HEK293 (cell line): ENCODE measurements around the gene GJD3.

Source experiments
- BCL11A ChIP-seq: fragments of 450-650 bp; formaldehyde crosslinking; IDR thresholded peaks from 2 replicates; pipeline ENCODE4 v1.5.1; 2016; ENCODE audit warnings: low read depth, missing biosample characterization, missing genetic modification characterization
- GFI1B ChIP-seq: fragments of 450-650 bp; formaldehyde crosslinking; IDR thresholded peaks from 2 replicates; pipeline ENCODE4 v1.5.1; 2016; ENCODE audit warnings: missing biosample characterization, missing genetic modification characterization
- GLI4 ChIP-seq: fragments of 450-650 bp; formaldehyde crosslinking; IDR thresholded peaks from 2 replicates; pipeline ENCODE4 v1.5.1; 2016; ENCODE audit warnings: missing biosample characterization, missing genetic modification characterization
- INSM2 ChIP-seq: fragments of 450-650 bp; formaldehyde crosslinking; IDR thresholded peaks from 2 replicates; pipeline ENCODE4 v1.5.1; 2016; ENCODE audit warnings: missing biosample characterization, missing genetic modification characterization
- KLF10 ChIP-seq: fragments of 450-650 bp; IDR thresholded peaks from 2 replicates; pipeline ENCODE4 v1.5.1; 2018; ENCODE audit warnings: missing biosample characterization, mild to moderate bottlenecking, missing genetic modification characterization
- KLF7 ChIP-seq: fragments of 450-650 bp; formaldehyde crosslinking; IDR thresholded peaks from 2 replicates; pipeline ENCODE4 v1.5.1; 2016; ENCODE audit warnings: missing biosample characterization, missing genetic modification characterization, borderline replicate concordance
- SP3 ChIP-seq: fragments of 450-650 bp; formaldehyde crosslinking; IDR thresholded peaks from 2 replicates; pipeline ENCODE4 v1.5.1; 2016; ENCODE audit warnings: missing biosample characterization, missing genetic modification characterization
- YY2 ChIP-seq: fragments of 450-650 bp; formaldehyde crosslinking; IDR thresholded peaks from 2 replicates; pipeline ENCODE4 v1.5.1; 2016; ENCODE audit warnings: missing biosample characterization, missing genetic modification characterization
- ZEB2 ChIP-seq: fragments of 450-650 bp; formaldehyde crosslinking; IDR thresholded peaks from 2 replicates; pipeline ENCODE4 v1.5.1; 2016; ENCODE audit warnings: missing biosample characterization, missing genetic modification characterization
- ZIC2 ChIP-seq: fragments of 450-650 bp; formaldehyde crosslinking; IDR thresholded peaks from 2 replicates; pipeline ENCODE4 v1.5.1; 2016; ENCODE audit warnings: missing biosample characterization, missing genetic modification characterization
- ZNF10 ChIP-seq: fragments of 450-650 bp; formaldehyde crosslinking; IDR thresholded peaks from 2 replicates; pipeline ENCODE4 v1.5.1; 2017; ENCODE audit warnings: missing biosample characterization, missing genetic modification characterization
- ZNF114 ChIP-seq: fragments of 450-650 bp; formaldehyde crosslinking; IDR thresholded peaks from 2 replicates; pipeline ENCODE4 v1.5.0; 2017; ENCODE audit warnings: missing biosample characterization, missing genetic modification characterization
- ZNF121 ChIP-seq: fragments of 450-650 bp; formaldehyde crosslinking; IDR thresholded peaks from 2 replicates; pipeline ENCODE4 v1.5.1; 2016; ENCODE audit warnings: missing biosample characterization, missing genetic modification characterization
- ZNF16 ChIP-seq: fragments of 450-650 bp; formaldehyde crosslinking; IDR thresholded peaks from 2 replicates; pipeline ENCODE4 v1.5.1; 2016; ENCODE audit warnings: low read depth, missing biosample characterization, missing genetic modification characterization
- ZNF24 ChIP-seq: fragments of 450-650 bp; formaldehyde crosslinking; IDR thresholded peaks from 2 replicates; pipeline ENCODE4 v1.5.1; 2016; ENCODE audit warnings: missing biosample characterization, missing genetic modification characterization
- ZNF280D ChIP-seq: fragments of 450-650 bp; formaldehyde crosslinking; IDR thresholded peaks from 2 replicates; pipeline ENCODE4 v1.5.1; 2016; ENCODE audit warnings: missing biosample characterization, missing genetic modification characterization
- ZNF292 ChIP-seq: fragments of 450-650 bp; formaldehyde crosslinking; IDR thresholded peaks from 2 replicates; pipeline ENCODE4 v1.5.1; 2016; ENCODE audit warnings: low read depth, missing biosample characterization, missing genetic modification characterization, borderline replicate concordance
- ZNF324 ChIP-seq: fragments of 450-650 bp; formaldehyde crosslinking; IDR thresholded peaks from 2 replicates; pipeline ENCODE4 v1.5.1; 2016; ENCODE audit warnings: missing biosample characterization, missing genetic modification characterization
- ZNF37A ChIP-seq: fragments of 450-650 bp; IDR thresholded peaks from 2 replicates; pipeline ENCODE4 v1.5.1; 2018; ENCODE audit warnings: missing biosample characterization, missing genetic modification characterization
- ZNF398 ChIP-seq: fragments of 450-650 bp; formaldehyde crosslinking; IDR thresholded peaks from 2 replicates; pipeline ENCODE4 v1.5.1; 2017; ENCODE audit warnings: missing biosample characterization, missing genetic modification characterization
- ZNF488 ChIP-seq: fragments of 450-650 bp; formaldehyde crosslinking; IDR thresholded peaks from 2 replicates; pipeline ENCODE4 v1.5.1; 2016; ENCODE audit warnings: missing biosample characterization, missing genetic modification characterization
- ZNF548 ChIP-seq: fragments of 450-650 bp; formaldehyde crosslinking; IDR thresholded peaks from 2 replicates; pipeline ENCODE4 v1.5.1; 2016; ENCODE audit warnings: missing biosample characterization, missing genetic modification characterization
- ZNF558 ChIP-seq: fragments of 450-650 bp; formaldehyde crosslinking; IDR thresholded peaks from 2 replicates; pipeline ENCODE4 v1.5.1; 2016; ENCODE audit warnings: missing biosample characterization, missing genetic modification characterization
- ZNF610 ChIP-seq: fragments of 450-650 bp; formaldehyde crosslinking; IDR thresholded peaks from 2 replicates; pipeline ENCODE4 v1.5.1; 2016; ENCODE audit warnings: missing biosample characterization, missing genetic modification characterization, borderline replicate concordance
- ZNF658 ChIP-seq: fragments of 450-650 bp; formaldehyde crosslinking; IDR thresholded peaks from 2 replicates; pipeline ENCODE4; 2016; ENCODE audit warnings: missing biosample characterization, missing genetic modification characterization
- ZNF660 ChIP-seq: fragments of 450-650 bp; IDR thresholded peaks from 2 replicates; pipeline ENCODE4 v1.5.1; 2018; ENCODE audit warnings: missing biosample characterization, mild to moderate bottlenecking, missing genetic modification characterization
- ZNF664 ChIP-seq: fragments of 450-650 bp; formaldehyde crosslinking; IDR thresholded peaks from 2 replicates; pipeline ENCODE4 v1.5.1; 2016; ENCODE audit warnings: missing biosample characterization, missing genetic modification characterization
- ZNF704 ChIP-seq: fragments of 450-650 bp; formaldehyde crosslinking; IDR thresholded peaks from 2 replicates; pipeline ENCODE4 v1.5.1; 2016; ENCODE audit warnings: missing biosample characterization, missing genetic modification characterization
- ZNF747 ChIP-seq: fragments of 450-650 bp; formaldehyde crosslinking; IDR thresholded peaks from 2 replicates; pipeline ENCODE4 v1.5.1; 2016; ENCODE audit warnings: missing biosample characterization, missing genetic modification characterization
- ZNF768 ChIP-seq: fragments of 450-650 bp; formaldehyde crosslinking; IDR thresholded peaks from 2 replicates; pipeline ENCODE4 v1.5.1; 2018; ENCODE audit warnings: missing biosample characterization, mild to moderate bottlenecking, missing genetic modification characterization
- ZNF776 ChIP-seq: fragments of 450-650 bp; formaldehyde crosslinking; IDR thresholded peaks from 2 replicates; pipeline ENCODE4 v1.5.0; 2017; ENCODE audit warnings: missing biosample characterization, missing genetic modification characterization, borderline replicate concordance
- ZSCAN16 ChIP-seq: fragments of 450-650 bp; formaldehyde crosslinking; IDR thresholded peaks from 2 replicates; pipeline ENCODE4 v1.5.1; 2016; ENCODE audit warnings: missing biosample characterization, missing genetic modification characterization
- ZSCAN30 ChIP-seq: fragments of 450-650 bp; IDR thresholded peaks from 2 replicates; pipeline ENCODE4 v1.5.1; 2018; ENCODE audit warnings: missing biosample characterization, mild to moderate bottlenecking, missing genetic modification characterization, moderate library complexity

Gene GJD3

GRCh38 chr17:40340880-40341807 lies 23.4 kb downstream of the GJD3 start (continued):
- no peak for TF ChIP-seq ZNF398
- peak; percentile 77 for TF ChIP-seq ZIC2 (tag by site-specific recombination)
- no peak for TF ChIP-seq ZNF658 (tag by site-specific recombination)
- no peak for TF ChIP-seq ZNF280D
- TF ChIP-seq ZNF37A (tag by site-specific recombination) = no peak
- TF ChIP-seq ZNF558 (tag by site-specific recombination) = no peak
- TF ChIP-seq ZNF548 (tag by site-specific recombination) = no peak
- TF ChIP-seq GFI1B = no peak
- no peak for TF ChIP-seq ZNF704
- TF ChIP-seq ZNF10 (tag by site-specific recombination) = no peak
- no peak for TF ChIP-seq ZNF24 (tag by site-specific recombination)
- TF ChIP-seq ZNF324 (tag by site-specific recombination) = no peak
- TF ChIP-seq ZNF660 (tag by site-specific recombination) = peak; percentile 75; the same call in 1 of the 2 replicates
- peak; percentile 59 for TF ChIP-seq BCL11A
- no peak for TF ChIP-seq ZNF747 (tag by site-specific recombination)
- TF ChIP-seq ZNF610 = no peak
- peak; percentile 88 for TF ChIP-seq KLF10 (tag by site-specific recombination)
- peak; percentile 40; the same call in 1 of the 2 replicates for TF ChIP-seq ZEB2 (tag by site-specific recombination)
- TF ChIP-seq ZSCAN16 = no peak
- TF ChIP-seq ZNF114 = no peak
- no peak for TF ChIP-seq ZNF121
- TF ChIP-seq ZNF488 = no peak
- no peak for TF ChIP-seq ZNF768 (tag by site-specific recombination)
- TF ChIP-seq GLI4 (tag by site-specific recombination) = no peak
- peak; percentile 53; the same call in 1 of the 2 replicates for TF ChIP-seq ZSCAN30 (tag by site-specific recombination)
- no peak for TF ChIP-seq ZNF776 (tag by site-specific recombination)
- no peak for TF ChIP-seq KLF7 (tag by site-specific recombination)
- TF ChIP-seq ZNF292 = no peak
- TF ChIP-seq ZNF664 (tag by site-specific recombination) = no peak
- no peak for TF ChIP-seq SP3 (tag by site-specific recombination)
- TF ChIP-seq YY2 (tag by site-specific recombination) = no peak
- peak; percentile 97 for TF ChIP-seq INSM2 (tag by site-specific recombination)
- TF ChIP-seq ZNF16 (tag by site-specific recombination) = no peak
